GM19328 (cell line): Measurements from ENCODE around the gene NMT2.

ENCODE experiments used
- ATAC-seq: cut with Tn5 transposase; IDR thresholded peaks from one replicate; pipeline ENCODE4 v1.9.1; 2021; ENCODE audit warnings: mild to moderate bottlenecking, moderate library complexity; ENCODE audit not compliant: unreplicated experiment

The NMT2 gene

DNA sequence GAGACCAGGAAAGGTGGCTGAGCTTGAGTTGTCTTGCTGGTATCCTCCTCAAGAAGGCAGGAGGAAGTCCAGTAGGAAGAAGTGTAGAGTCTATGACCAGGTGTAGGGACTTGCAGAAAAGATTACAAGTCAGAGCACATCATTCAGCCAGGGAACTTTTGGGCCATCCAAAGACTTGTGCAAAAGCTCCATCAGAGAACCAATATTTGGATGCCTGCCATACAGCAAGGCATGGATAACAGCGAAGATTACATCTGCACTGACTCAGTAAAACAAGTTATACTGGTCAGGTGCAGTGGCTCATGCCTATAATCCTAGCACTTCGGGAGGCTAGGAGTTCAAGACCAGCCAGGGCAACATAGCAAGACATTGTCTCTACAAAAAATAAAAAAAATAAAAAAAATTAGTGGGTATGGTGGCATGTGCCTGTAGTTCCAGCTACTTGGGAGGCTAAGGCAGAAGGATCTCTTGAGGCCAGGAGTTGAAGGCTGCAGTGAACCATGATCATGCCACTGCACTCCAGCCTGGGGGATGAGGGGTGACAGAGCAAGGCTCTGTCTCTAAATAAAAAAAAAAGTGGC, 13.2 kb upstream of the NMT2 start:
- ATAC-seq, result no peak

DNA sequence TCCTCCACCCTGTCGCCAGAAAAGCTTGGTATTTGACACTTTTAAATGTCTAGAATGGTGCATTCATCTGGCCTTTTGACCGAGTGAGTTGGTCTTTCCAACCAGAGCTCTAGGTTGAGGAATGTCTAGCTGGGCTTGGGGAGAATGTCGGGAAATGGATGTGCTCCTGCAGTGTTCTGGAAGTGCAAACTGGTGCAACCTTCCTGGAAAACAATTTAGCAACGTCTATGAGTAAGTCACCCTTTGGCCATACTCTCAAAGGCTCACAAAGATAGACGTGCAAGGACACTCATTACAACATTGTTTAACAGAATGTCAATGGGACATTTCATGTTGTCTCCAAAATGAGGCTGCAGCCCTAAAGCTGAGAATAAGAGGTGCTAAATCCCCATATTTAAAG, 12.2 kb upstream of the NMT2 start:
- ATAC-seq, result no peak

DNA sequence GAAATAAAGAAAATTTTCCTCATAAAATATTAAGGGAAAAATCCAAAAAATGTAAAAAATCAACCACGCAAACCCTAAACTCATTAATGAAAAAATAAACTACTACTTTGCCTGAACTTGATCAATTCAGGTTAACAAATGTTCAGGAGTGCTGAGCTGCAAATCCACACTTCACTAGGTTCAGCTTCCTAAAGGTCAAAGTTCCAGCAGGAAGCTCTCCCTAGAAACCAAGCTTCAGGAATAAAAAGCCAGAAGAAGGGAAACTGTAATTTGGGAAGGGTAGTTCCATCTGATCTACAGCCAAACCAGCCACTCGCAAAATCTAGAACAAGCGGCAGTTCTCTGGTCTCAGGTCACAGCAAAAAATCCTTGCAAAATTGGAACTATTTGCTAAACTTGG, 7.8 kb upstream of the NMT2 start:
- no peak for ATAC-seq

DNA sequence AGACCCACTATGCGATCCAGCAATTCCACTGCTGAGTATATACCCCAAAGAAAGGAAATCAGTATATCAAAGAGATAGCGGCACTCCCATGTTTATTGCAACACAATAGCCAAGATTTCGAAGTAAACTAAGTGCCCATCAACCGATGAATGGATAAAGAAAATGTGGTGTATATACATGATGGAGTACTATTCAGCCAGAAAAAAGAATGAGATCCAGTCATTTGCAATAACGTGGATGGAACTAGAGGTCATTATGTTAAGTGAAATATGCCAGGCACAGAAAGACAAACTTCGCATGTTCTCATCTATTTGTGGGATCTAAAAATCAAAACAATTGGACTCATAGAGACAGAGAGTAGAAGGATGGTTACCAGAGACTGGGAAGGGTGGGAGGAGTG, 7.1 kb upstream of the NMT2 start:
- ATAC-seq, result no peak

DNA sequence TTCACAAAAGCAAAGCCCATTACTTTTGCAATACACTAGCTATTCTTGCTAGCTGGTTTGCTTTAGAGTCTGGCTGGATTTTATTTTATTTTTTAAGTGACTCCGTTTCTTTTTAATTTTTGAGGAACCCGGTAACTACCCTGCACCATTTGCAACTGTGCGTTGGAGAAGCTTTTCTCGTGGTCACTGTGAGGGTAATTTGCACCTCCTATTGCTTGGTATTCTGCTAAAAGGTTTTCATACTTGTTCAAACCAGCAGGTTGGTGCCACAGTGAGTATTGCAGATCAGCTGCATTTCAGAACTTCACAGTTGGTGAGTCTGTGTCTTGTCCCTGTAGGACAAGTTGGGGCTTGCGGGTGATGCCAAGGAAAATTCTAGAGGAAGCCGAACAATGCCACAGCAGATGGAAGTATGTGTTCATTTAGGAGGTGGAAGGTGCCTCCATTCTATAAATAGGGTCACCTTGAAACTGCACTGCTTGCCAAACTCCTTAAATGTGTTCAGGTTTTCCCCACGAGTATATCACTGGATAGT, 3.9 kb upstream of the NMT2 start:
- ATAC-seq, result no peak

DNA sequence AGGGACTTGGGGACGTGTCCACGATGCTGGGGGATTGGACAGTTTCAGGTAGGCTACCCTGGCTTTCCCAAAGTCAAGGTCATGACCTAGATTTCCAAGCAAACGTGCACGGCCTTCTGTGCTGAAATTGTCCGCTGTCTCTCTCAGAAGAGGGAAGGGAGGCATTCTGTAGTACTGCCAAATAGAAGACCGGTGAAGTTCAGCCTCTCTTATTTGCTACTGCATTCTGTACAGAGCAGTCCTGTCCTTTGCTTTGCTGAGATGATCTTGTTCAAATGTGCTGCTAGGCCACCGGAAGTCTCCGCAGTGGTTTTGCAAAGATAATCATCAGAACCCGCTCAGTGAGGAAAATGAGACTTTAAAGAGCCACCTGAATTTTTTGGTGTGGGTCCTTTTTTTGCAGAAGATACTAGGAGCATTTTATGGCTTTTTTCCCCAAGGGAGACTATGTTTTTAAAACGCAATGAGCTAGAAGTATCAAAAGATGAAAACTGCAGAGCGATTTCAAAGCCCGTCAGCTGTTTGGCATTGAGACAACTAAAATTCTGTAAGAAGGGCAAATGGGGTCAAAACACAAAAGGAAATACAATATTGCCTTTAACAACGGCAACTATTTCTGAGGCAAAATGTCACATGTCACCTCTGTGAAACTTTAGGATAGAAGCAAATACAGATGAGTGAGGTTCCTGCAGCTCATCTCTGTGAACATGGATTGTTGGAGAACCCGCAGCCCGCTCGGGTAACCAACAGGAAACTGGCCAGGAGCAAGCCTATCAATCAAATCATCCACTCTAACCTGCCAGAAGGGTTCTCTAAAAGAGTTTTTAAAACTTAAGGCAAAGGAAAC, 1.3 kb upstream of the NMT2 start:
- ATAC-seq, result no peak

DNA sequence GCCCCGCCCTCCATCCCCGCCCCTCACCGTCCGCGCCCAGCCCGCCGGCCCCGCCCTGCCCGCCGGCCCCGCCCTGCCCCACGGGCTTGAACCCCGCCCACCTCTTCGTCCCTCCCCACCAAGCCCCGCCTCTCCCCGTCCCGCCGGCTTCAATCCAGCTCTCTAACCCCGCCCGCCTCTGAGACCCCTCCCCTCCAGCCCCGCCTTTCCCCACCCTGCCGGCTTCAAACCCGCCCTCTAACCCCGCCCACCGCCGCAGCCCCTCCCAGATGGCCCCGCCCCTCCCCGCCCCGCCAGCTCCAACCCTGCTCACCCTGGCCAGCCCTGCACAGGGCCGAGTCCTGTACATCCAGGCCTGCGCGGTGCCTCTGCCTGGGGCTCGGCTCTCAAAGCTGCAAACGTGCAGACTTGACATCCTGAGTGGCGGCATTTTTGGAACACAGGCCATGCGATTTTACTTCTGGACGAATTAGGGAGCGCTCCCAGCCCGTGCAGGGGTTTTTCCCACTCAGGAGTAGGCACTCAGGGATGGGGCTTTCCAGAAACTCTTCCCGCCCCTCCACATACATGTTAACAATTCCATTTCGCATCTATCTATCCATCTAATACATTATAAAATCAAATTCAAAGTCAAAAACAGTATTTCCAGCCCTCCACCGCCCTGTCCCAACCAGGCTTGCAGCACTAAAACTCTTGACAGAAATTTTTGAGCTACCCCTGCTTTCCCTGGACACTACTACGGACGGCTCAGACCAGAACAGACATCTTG, 477 bp upstream of the NMT2 start:
- peak; percentile 37 for ATAC-seq

DNA sequence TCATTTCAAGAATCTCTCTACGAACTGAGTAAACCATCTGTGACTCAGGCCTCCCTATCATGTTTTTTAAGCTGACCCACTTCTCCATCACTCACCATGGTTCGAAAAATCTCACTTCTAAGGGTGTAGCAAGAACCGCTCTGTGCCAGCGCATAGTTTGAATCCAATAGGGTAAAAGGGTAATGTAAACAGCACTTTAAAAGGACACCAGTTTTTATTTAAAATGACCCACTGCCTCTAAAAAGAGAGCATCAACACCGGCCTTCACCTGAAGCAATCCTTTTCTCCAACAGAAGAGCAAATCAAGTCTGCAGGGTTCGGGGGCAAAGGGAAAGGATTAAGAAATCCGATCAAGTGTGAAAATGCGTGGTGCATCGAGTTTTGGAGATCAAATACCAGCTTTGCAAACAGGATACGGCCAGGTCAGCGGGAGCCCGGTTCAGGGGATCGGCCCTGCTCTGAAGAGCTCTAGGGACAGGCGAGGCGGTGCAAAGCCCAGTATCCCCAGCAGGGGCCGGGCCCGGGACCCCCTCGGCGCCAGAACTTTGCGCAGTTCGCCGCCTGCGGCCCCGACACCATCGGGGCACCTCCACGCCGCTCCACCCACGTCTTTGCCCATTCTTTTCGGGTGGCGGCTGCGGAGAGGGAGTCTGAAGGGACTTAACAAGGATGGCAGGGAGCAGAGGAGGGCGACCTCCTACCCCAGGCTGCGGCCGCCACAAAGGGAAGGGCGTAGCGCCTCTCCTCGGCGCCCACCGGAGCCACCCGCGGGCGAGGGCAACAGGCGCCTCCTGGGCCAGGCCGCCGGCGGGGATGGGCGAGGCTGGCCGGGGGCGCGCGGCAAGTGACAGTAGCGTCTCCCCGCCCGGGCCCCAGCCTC, 842 bp downstream of the NMT2 start:
- peak; percentile 27 for ATAC-seq

DNA sequence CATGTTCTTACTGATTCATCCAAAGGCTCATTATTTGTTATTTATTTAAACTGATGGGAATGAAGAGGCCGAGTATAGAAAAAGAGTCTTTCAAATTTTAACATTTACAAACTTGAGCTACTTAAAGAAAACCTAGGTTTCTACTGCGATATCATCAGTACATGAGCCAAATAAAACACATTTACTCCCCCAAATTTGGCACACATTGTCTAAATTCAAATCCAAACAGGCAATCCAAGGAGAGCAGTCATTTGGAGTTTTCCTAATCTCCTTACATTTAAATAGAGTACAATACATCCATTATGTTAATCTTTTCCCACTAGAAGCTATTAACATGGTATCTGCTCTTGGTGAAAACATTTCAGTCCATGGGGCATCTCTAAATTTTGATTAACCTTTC, 2.2 kb downstream of the NMT2 start:
- ATAC-seq, result no peak

DNA sequence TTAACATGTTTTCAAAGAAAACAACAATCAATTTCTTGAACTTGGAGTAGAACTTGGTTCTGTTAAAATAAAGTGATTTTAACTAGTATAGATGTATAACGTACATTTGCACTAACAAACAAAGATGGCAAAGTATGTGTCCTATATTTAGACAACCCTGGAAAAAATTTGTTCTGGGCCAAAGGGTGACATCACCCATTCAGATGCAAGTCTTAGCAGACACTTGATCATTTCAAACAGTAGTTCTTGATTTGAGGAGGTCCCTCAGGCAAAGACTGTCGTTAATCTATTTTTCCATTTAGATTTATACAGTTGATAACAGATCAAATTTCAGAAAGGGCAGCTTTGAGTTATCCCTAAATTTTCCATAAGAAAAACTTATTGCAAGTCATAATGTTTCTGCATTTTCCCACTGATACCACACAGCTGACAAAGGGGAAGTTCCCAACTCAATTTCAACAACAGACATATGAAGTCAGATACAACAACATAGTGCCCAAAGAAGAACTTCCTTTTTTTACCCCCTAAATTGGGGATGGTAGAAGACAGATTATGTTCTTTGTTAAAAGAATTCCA, 5.2 kb downstream of the NMT2 start:
- ATAC-seq, result no peak

DNA sequence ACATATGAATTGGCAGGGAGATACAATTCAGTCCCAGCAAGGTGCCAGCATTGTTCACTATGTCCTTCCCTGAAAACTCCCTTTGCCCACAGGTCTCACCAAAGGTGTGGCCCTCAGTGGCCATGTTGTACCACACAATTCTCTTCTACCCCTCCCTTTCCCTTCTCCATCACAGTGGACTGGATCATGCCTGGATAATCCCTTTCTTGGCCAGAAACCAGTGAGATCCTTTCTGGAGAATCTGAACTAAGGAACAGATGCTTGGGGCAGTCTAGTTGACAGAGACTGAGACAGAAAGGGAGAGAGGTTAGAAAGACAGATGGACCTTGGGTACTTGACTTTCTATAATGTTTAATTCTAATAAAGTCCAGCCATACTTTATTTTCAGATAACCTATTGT, 9.5 kb downstream of the NMT2 start:
- ATAC-seq, result no peak

DNA sequence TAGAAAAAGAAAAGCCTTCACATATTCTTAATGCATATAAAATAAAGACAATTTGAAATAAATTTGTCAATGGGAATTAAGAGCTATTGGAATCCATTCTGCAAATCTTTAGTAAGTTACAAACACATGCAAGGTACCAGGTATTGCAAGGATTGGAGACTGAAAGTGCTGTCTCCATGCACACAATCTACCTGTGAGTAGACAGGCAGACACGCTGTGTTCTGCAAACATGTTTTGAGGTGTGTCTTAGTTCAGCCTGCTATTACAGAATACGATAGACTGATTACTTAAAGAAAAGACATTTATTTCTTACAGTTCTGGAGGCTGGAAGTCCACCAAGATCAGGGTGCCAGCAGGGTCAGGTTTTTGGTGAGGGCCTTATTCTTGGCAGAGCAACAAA, 10.0 kb downstream of the NMT2 start:
- ATAC-seq, result no peak

DNA sequence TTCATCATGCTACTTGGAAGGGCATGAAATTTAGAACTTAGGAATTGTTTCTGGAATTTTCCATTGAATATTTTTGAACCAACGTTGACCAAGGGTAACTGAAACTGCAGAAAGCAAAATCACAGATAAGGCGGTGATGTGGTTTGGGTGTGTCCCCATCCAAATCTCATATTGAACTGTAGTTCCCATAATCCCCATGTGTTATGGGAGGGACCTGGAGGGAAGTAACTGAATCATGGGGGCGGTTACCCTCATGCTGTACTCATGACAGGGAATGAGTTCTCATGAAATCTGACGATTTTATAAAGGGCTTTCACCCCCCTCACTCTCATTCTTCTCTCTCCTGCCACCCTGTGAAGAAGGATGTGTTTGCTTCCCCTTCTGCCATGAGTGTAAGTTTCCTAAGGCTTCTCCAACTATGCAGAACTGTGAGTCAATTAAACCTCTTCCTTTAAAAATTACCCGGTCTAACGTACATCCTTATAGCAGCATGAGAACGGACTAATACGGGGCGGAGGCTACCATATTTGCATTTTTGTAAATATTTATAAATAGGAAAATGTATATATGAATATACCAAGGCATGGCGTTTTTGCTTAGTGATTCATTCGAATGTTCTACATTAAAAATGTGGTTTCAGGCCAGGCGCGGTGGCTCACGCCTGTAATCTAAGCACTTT, 12.4 kb downstream of the NMT2 start:
- no peak for ATAC-seq

DNA sequence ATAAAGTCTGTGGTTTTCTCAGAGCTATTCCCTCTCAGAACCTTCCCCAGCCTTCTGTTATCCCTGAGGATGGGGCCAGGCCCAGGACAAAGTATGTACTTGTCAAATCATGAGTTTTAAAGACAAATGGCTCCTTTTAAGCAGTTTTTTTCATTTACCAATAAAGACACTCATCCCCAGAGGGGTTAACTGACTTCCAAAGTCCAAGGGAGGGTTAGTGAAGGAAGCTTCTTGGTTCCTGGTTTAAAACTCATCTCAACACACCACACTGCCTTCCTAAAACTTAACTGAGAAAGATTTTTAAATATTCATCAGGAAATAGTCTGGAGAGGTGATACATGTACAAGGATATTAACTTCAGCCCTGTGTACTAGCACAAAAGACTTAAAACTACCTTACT, 15.9 kb downstream of the NMT2 start:
- no peak for ATAC-seq

DNA sequence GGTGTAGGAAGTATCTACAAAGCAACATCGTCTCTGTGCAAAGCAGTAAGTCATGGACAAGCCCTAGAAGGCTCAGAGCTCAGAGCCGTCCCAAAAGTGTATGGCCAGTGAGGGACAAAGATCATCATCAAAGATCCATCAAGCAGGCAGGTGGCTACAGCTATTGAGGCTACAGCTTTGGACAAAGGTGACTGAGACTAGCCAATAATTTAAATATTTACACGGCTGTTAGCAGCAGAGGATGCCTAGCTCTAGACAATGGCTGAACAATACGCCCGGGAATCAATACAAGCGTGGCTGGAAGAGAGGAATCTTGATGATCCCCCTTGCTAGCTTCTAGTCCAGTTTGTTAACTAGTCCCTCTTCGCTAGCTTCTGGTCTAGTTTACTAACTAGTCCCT, 17.9 kb downstream of the NMT2 start:
- ATAC-seq, result no peak

DNA sequence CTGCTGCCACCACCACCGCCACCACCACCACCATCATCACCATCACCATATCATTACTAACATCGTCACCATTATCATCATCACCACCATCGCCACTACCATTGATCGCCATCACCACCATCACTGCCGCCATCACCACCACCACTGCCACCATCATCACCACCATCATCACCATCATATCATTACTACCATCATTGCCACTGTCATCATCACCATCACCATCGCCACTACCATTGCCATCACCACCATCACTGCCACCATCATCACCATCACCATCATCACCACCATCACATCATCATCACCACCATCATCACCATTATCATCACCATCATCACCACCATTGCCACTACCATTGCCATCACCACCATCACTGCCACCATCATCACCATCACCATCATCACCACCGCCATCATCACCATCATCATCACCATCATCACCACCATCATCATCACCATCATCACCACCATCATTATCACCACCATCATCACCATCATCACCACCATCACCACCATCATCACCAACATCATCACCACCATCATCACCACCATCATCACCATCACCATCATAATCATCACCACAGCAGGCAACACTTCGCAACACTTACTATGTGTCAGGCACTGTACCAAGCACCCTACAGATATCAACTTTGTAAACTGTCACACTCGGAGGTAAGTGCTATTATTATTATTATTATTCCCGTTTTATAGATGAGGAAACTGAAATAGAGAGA, 19.3 kb downstream of the NMT2 start:
- ATAC-seq, result no peak

DNA sequence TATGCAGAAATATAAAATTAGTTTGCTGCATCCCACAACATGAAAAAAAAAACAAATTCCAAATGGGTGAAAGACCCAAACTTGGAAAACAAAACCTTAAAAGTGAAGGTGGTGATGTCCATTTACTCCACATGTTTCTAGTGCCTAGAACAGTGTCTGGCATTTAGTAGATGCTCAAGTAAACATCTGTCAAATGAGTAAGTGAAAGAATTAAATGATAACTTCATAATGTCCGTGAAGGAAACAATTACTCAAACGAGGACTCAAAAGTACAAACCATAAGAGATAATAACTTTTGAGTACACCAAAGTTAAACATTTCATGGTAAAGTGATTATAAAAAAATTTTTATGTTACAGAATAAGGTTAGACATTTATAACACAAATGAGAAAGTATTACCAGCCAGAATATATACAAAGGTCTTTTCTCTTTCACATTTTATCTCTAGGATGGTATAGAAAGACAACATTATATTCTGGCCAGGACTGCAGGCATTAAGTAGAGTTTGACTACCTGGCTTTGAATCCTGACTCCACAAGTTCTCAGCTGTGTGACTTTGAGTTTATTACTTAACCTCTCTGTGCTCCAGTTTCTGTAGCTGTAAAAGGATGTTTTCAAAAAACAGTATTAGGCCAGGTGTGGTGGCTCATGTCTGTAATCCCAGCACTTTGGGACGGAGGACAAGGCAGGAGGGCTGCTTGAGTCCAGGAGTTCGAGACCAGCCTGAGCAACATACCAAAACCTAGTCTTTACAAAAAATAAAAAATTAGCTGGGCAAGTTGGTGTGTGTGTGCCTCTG, 20.7 kb downstream of the NMT2 start:
- ATAC-seq, result no peak

DNA sequence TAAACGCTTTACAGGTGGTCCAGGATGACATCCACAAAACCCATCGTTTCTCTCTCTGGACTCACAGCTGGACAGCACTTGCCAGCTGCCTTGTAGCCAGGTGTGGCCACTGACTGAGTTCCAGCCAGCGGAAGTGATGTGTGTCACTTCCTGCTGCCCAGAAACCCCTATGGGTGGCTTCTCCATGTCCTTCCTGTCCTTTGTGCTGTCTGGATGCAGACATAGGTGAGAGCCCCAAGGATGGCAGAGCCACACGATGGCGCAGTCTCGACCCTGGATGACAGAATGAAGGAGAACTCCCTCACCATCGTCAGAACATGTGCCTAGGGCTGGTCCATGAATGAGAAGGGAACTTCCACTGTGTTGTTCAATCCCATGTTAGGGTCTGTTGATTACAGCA, 22.1 kb downstream of the NMT2 start:
- no peak for ATAC-seq
